GM12865 (cell line): ENCODE data around the gene DNAJB2.

Source experiments
- DNase-seq: peaks from one replicate; pipeline ENCODE4 v3.0.0; 2010; ENCODE audit warnings: low read depth
- H3K4me3 ChIP-seq: 2 replicates; pipeline ENCODE4 v1.5.1; 2011; ENCODE audit warnings: mild to moderate bottlenecking, low read depth, low read length, control low read depth
- TF ChIP-seq, protein P1 (sequence below): IDR thresholded peaks from 2 replicates; pipeline ENCODE4 v1.5.1; 2011; ENCODE audit warnings: low read length, control low read depth, low read depth, inconsistent platforms; ENCODE audit not compliant: insufficient read depth; ENCODE audit errors: missing control alignments

The DNAJB2 gene

GRCh38 chr2:219279916-219280516, 850 bp downstream of the DNAJB2 start:
- DNase-seq: no peak
- peak overlapping the region; percentile 75 for H3K4me3 ChIP-seq
- TF ChIP-seq, protein P1, sequence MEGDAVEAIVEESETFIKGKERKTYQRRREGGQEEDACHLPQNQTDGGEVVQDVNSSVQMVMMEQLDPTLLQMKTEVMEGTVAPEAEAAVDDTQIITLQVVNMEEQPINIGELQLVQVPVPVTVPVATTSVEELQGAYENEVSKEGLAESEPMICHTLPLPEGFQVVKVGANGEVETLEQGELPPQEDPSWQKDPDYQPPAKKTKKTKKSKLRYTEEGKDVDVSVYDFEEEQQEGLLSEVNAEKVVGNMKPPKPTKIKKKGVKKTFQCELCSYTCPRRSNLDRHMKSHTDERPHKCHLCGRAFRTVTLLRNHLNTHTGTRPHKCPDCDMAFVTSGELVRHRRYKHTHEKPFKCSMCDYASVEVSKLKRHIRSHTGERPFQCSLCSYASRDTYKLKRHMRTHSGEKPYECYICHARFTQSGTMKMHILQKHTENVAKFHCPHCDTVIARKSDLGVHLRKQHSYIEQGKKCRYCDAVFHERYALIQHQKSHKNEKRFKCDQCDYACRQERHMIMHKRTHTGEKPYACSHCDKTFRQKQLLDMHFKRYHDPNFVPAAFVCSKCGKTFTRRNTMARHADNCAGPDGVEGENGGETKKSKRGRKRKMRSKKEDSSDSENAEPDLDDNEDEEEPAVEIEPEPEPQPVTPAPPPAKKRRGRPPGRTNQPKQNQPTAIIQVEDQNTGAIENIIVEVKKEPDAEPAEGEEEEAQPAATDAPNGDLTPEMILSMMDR: peak; percentile 29

GRCh38 chr2:219280651-219281050, 1.5 kb downstream of the DNAJB2 start:
- DNase-seq: no peak
- TF ChIP-seq, protein P1: no peak
- H3K4me3 ChIP-seq: no peak overlapping the region

DNA sequence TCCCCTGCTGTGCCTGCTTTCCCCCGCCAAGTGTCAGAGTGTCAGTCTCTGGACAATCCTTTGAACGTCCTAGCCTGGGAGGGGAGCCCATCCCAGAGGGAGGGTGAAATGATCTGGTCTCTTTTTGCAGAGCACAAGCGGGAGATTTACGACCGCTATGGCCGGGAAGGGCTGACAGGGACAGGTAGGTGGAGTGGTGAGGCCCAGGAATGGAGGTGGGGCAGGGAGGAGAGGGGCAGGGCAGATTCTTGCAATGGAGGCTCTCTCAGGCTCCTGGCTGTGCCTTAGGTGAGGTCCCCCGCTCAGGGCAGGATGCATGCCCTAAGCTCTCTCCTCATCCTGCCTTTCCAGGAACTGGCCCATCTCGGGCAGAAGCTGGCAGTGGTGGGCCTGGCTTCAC, 2.4 kb downstream of the DNAJB2 start:
- no peak overlapping the region for H3K4me3 ChIP-seq
- TF ChIP-seq, protein P1: no peak
- no peak for DNase-seq

- TF ChIP-seq, protein P1: no peak
- H3K4me3 ChIP-seq: no peak overlapping the region
- DNase-seq: no peak
Measured at GRCh38 chr2:219282375-219282774, 3.2 kb downstream of the DNAJB2 start.

DNA sequence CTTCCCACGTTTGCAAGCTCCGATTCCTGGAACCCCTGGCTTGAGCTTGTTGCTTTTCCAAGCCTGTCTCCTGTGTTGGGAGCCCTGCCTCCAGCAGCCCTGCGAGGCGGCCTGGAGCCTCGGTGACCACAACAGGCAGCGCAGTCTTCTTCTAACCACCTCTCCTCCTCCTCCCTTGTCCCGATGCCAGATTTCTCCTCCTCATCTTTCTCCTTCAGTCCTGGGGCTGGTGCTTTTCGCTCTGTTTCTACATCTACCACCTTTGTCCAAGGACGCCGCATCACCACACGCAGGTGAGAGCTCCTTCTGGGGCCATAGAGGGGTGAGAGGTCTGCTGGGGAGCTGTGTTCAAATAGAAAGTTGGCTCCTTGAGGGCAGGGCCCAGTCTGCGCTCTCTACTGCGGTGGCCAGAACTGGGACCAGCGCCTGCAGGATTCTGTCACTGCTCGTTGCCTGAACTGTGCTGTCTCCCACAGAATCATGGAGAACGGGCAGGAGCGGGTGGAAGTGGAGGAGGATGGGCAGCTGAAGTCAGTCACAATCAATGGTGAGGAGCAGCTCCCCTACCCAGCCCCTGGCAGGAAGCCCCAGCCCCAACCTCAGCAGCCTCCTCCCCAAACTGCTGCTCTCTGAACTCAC, 3.9 kb downstream of the DNAJB2 start:
- TF ChIP-seq, protein P1: no peak
- H3K4me3 ChIP-seq: no peak overlapping the region
- no peak for DNase-seq

DNA sequence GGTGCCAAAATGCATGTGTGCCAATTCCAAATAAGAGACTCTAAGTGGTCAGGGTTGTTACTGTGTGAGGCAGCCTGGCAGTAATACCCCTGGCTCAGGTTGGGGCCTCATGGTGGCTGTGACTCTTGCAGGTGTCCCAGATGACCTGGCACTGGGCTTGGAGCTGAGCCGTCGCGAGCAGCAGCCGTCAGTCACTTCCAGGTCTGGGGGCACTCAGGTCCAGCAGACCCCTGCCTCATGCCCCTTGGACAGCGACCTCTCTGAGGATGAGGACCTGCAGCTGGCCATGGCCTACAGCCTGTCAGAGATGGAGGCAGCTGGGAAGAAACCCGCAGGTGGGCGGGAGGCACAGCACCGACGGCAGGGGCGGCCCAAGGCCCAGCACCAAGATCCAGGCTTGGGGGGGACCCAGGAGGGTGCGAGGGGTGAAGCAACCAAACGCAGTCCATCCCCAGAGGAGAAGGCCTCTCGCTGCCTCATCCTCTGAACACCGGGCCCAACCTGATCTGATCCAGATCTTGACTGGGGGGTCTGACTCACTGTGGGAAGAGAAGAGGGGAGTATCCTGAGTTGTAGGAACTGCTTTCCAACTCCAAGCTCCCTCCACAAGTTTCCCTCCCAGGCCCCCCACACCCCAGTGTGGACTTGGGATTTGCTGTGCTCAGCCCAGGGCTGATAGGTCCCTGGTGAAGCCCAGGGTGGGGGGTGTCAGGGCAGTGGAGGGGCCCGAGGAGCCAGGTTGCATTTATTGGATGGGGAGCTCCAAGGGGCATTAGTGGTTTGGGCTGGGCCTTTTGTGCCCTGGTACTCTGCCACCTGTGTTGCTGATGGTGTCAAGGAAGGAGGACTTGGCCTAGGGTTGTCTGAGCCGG, 5.6 kb downstream of the DNAJB2 start:
- H3K4me3 ChIP-seq: no peak overlapping the region
- DNase-seq: no peak
- TF ChIP-seq, protein P1: no peak
